GM18508 (cell line): Measurements from ENCODE around the gene NRG3.

ENCODE experiments used
- ATAC-seq: cut with Tn5 transposase; IDR thresholded peaks from one replicate; pipeline ENCODE4 v1.9.1; 2021; ENCODE audit warnings: moderate number of reproducible peaks; ENCODE audit not compliant: insufficient read depth, unreplicated experiment

NRG3 gene

GRCh38 chr10:83012866-83013265 lies 1137.9 kb downstream of the NRG3 start:
- no peak for ATAC-seq

GRCh38 chr10:83017076-83017867 lies 1142.3 kb downstream of the NRG3 start:
- no peak for ATAC-seq

- no peak for ATAC-seq
Measured at GRCh38 chr10:83023662-83024061, 1148.7 kb downstream of the NRG3 start.
